SJSA1 (cell line): Measurements from ENCODE around the gene C1QA. TPM values are rescaled to one million over a fixed set of nuclear protein-coding genes. Genes with fewer than 3 reads are reported as not detected.

Source experiments
- DNase-seq, 2 experiments: peaks; one replicate each; pipeline ENCODE4 v3.0.0-alpha.2; 2015 to 2020; ENCODE audit warnings: low spot score in 2 of 2, low read depth in 1 of 2
- H3K27ac ChIP-seq: fragments of 250-450 bp; sonication (Bioruptor Pico); 2 replicates; pipeline ENCODE4 v1.5.1; 2020; ENCODE audit warnings: mild to moderate bottlenecking, moderate library complexity
- H3K27me3 ChIP-seq: fragments of 250-450 bp; sonication (Bioruptor Pico); replicated peaks from 2 replicates; pipeline ENCODE4 v1.5.1; 2020; ENCODE audit warnings: mild to moderate bottlenecking, moderate library complexity
- H3K36me3 ChIP-seq: fragments of 250-450 bp; sonication (Bioruptor Pico); 2 replicates; pipeline ENCODE4 v1.5.1; 2020; ENCODE audit warnings: mild to moderate bottlenecking
- H3K4me1 ChIP-seq: fragments of 250-450 bp; sonication (Bioruptor Pico); replicated peaks from 2 replicates; pipeline ENCODE4 v1.6.1; 2021; ENCODE audit warnings: mild to moderate bottlenecking
- H3K4me3 ChIP-seq: fragments of 250-450 bp; sonication (Bioruptor Pico); 2 replicates; pipeline ENCODE4 v1.5.1; 2020; ENCODE audit warnings: mild to moderate bottlenecking
- H3K9me3 ChIP-seq: fragments of 250-450 bp; sonication (Bioruptor Pico); replicated peaks from 2 replicates; pipeline ENCODE4 v1.5.1; 2020; ENCODE audit warnings: mild to moderate bottlenecking
- total RNA-seq: library from RNA; depleted of rRNA; stranded (reverse); fragments of >200 nt; shearing (Covaris generic); gene quantifications from 2 replicates; pipeline ENCODE4 v1.2.3, GENCODE V29; 2014

The C1QA gene
- total RNA-seq, 1 experiment from 2014 or later, result not detected

- H3K4me1 ChIP-seq, result no peaks in the 10 kb centered on the region
- H3K27me3 ChIP-seq, result peaks cover 44% of the 10 kb centered on the region
- H3K27ac ChIP-seq, result no peak overlapping the region
- no peak for DNase-seq
- no peaks in the 10 kb centered on the region for H3K9me3 ChIP-seq
- H3K4me3 ChIP-seq, result no peak overlapping the region
- no peaks in the 10 kb centered on the region for H3K36me3 ChIP-seq
Measured at GRCh38 chr1:22601610-22602009, 34.8 kb upstream of the C1QA start.

GRCh38 chr1:22602060-22602740 is 34.2 kb upstream of the C1QA start:
- H3K9me3 ChIP-seq, result no peaks in the 10 kb centered on the region
- H3K36me3 ChIP-seq, result no peaks in the 10 kb centered on the region
- H3K27ac ChIP-seq, result no peak overlapping the region
- no peaks in the 10 kb centered on the region for H3K4me1 ChIP-seq
- DNase-seq, result no peak
- peaks cover 42% of the 10 kb centered on the region for H3K27me3 ChIP-seq
- H3K4me3 ChIP-seq, result no peak overlapping the region

- no peak for DNase-seq
- Histone ChIP-seq H3K4me1 (no peaks in the 10 kb centered on the region), H3K27ac (no peak overlapping the region), H3K27me3 (peaks cover 23% of the 10 kb centered on the region), H3K36me3 (no peaks in the 10 kb centered on the region), H3K9me3 (no peaks in the 10 kb centered on the region), H3K4me3 (no peak overlapping the region)
Measured at GRCh38 chr1:22606161-22606560, 30.3 kb upstream of the C1QA start.

GRCh38 chr1:22607154-22607553 is 29.3 kb upstream of the C1QA start:
- no peaks in the 10 kb centered on the region for H3K36me3 ChIP-seq
- H3K4me1 ChIP-seq, result no peaks in the 10 kb centered on the region
- no peak overlapping the region for H3K4me3 ChIP-seq
- peaks cover 19% of the 10 kb centered on the region for H3K27me3 ChIP-seq
- no peak overlapping the region for H3K27ac ChIP-seq
- H3K9me3 ChIP-seq, result no peaks in the 10 kb centered on the region
- DNase-seq, result no peak

- Histone ChIP-seq H3K9me3 (no peaks in the 10 kb centered on the region), H3K27me3 (peaks cover 12% of the 10 kb centered on the region)
Measured at GRCh38 chr1:22608361-22608760, 28.1 kb upstream of the C1QA start.

GRCh38 chr1:22609291-22609690 is 27.1 kb upstream of the C1QA start:
- peaks cover 20% of the 10 kb centered on the region for H3K27me3 ChIP-seq
- H3K9me3 ChIP-seq, result no peaks in the 10 kb centered on the region
- H3K27ac ChIP-seq, result no peak overlapping the region
- DNase-seq, result no peak
- H3K4me3 ChIP-seq, result no peak overlapping the region
- H3K4me1 ChIP-seq, result no peaks in the 10 kb centered on the region
- H3K36me3 ChIP-seq, result no peaks in the 10 kb centered on the region

More at GRCh38 chr1:22608361-22608760, 28.1 kb upstream of the C1QA start:
- Histone ChIP-seq H3K36me3 (no peaks in the 10 kb centered on the region), H3K4me3 (no peak overlapping the region), H3K4me1 (no peaks in the 10 kb centered on the region), H3K27ac (no peak overlapping the region)
- no peak for DNase-seq

- H3K27me3 ChIP-seq, result peaks cover 32% of the 10 kb centered on the region
- DNase-seq, result peak in 1 of 2 experiments; percentile 38
- H3K36me3 ChIP-seq, result no peaks in the 10 kb centered on the region
- no peak overlapping the region for H3K27ac ChIP-seq
- no peaks in the 10 kb centered on the region for H3K9me3 ChIP-seq
- no peak overlapping the region for H3K4me3 ChIP-seq
- no peaks in the 10 kb centered on the region for H3K4me1 ChIP-seq
Measured at GRCh38 chr1:22611530-22611947, 24.9 kb upstream of the C1QA start.

- no peak overlapping the region for H3K4me3 ChIP-seq
- no peaks in the 10 kb centered on the region for H3K9me3 ChIP-seq
- H3K36me3 ChIP-seq, result no peaks in the 10 kb centered on the region
- DNase-seq, result no peak
- no peak overlapping the region for H3K27ac ChIP-seq
- peaks cover 41% of the 10 kb centered on the region for H3K27me3 ChIP-seq
- H3K4me1 ChIP-seq, result no peaks in the 10 kb centered on the region
Measured at GRCh38 chr1:22612671-22613571, 23.5 kb upstream of the C1QA start.

GRCh38 chr1:22613572-22613918 is 22.9 kb upstream of the C1QA start:
- no peaks in the 10 kb centered on the region for H3K4me1 ChIP-seq
- H3K27me3 ChIP-seq, result peaks cover 47% of the 10 kb centered on the region
- H3K4me3 ChIP-seq, result no peak overlapping the region
- DNase-seq, result no peak
- H3K36me3 ChIP-seq, result no peaks in the 10 kb centered on the region
- H3K9me3 ChIP-seq, result no peaks in the 10 kb centered on the region
- no peak overlapping the region for H3K27ac ChIP-seq

GRCh38 chr1:22613951-22614350 is 22.5 kb upstream of the C1QA start:
- no peak overlapping the region for H3K27ac ChIP-seq
- H3K4me1 ChIP-seq, result no peaks in the 10 kb centered on the region
- DNase-seq, result no peak
- H3K36me3 ChIP-seq, result no peaks in the 10 kb centered on the region
- H3K9me3 ChIP-seq, result no peaks in the 10 kb centered on the region
- no peak overlapping the region for H3K4me3 ChIP-seq
- H3K27me3 ChIP-seq, result peaks cover 51% of the 10 kb centered on the region

GRCh38 chr1:22615886-22616285 is 20.5 kb upstream of the C1QA start:
- Histone ChIP-seq H3K27me3 (peaks cover 69% of the 10 kb centered on the region), H3K27ac (no peak overlapping the region), H3K9me3 (no peaks in the 10 kb centered on the region), H3K36me3 (no peaks in the 10 kb centered on the region), H3K4me3 (no peak overlapping the region), H3K4me1 (no peaks in the 10 kb centered on the region)
- no peak for DNase-seq

GRCh38 chr1:22616571-22616970 is 19.9 kb upstream of the C1QA start:
- Histone ChIP-seq H3K4me1 (no peaks in the 10 kb centered on the region), H3K27ac (no peak overlapping the region), H3K36me3 (no peaks in the 10 kb centered on the region), H3K4me3 (no peak overlapping the region), H3K27me3 (peaks cover 74% of the 10 kb centered on the region), H3K9me3 (no peaks in the 10 kb centered on the region)
- DNase-seq, result no peak

- Histone ChIP-seq H3K9me3 (no peaks in the 10 kb centered on the region), H3K4me1 (no peaks in the 10 kb centered on the region), H3K27me3 (peaks cover 87% of the 10 kb centered on the region), H3K27ac (no peak overlapping the region), H3K36me3 (no peaks in the 10 kb centered on the region), H3K4me3 (no peak overlapping the region)
- DNase-seq, result no peak
Measured at GRCh38 chr1:22618056-22618455, 18.4 kb upstream of the C1QA start.

- Histone ChIP-seq H3K27me3 (peaks cover 84% of the 10 kb centered on the region), H3K4me1 (no peaks in the 10 kb centered on the region), H3K4me3 (no peak overlapping the region), H3K27ac (no peak overlapping the region), H3K36me3 (no peaks in the 10 kb centered on the region), H3K9me3 (no peaks in the 10 kb centered on the region)
- no peak for DNase-seq
Measured at GRCh38 chr1:22619252-22619651, 17.2 kb upstream of the C1QA start.
